HCT116 (cell line): ENCODE measurements around the gene OPHN1. TPM values are rescaled to one million over a fixed set of nuclear protein-coding genes. Genes with fewer than 3 reads are reported as not detected.

Experiments
- ATAC-seq: fragments of 200-7000 bp; cut with Tn5 transposase; 2 replicates; pipeline ENCODE4 v1.9.1; 2020; ENCODE audit warnings: mild to moderate bottlenecking, moderate library complexity
- BruUV-seq: library from RNA; stranded (reverse); fragments of 400-500 nt; replicated peaks from 2 replicates; lab custom pipeline; 2021; lab: Mats Ljungman, UMichigan
- CTCF ChIA-PET: fragments of 300-600 bp; sonication (Branson Sonifier 250); formaldehyde crosslinking; loops from one replicate; lab custom pipeline; 2021; ENCODE audit warnings: antibody characterized with exemption; lab: Charles Lee
- POLR2A ChIA-PET: fragments of 300-600, 350-600 bp; sonication (Branson Sonifier 250); formaldehyde crosslinking; loops from one replicate; lab custom pipeline; 2021; ENCODE audit warnings: antibody characterized with exemption; lab: Charles Lee
- RAD21 ChIA-PET, 2 experiments: fragments of 300-600 bp; sonication (Branson Sonifier 250); formaldehyde crosslinking; loops; one replicate each; lab custom pipeline; 2023; ENCODE audit warnings: low total read pairs in 2 of 2; ENCODE audit not compliant: uncharacterized antibody in 2 of 2, unreplicated experiment in 2 of 2, low non-redundant PET in 1 of 2; lab: Charles Lee
- DNase-seq: peaks from one replicate; pipeline ENCODE4 v3.0.0-alpha.2; 2010; ENCODE audit warnings: low read depth, low spot score
- H2AFZ ChIP-seq: fragments of 200-600 bp; shearing (Covaris generic), sonication (generic); 2 replicates; pipeline ENCODE4 v1.6.1; 2017; ENCODE audit warnings: low read depth, mixed run types, mixed read lengths, antibody characterized with exemption, low read length; ENCODE audit not compliant: poor library complexity, severe bottlenecking
- H3K27ac ChIP-seq: 2 replicates; pipeline ENCODE4 v1.5.1; 2012; ENCODE audit warnings: low read depth, low read length
- H3K27me3 ChIP-seq: fragments of 200-600 bp; sonication (generic); 2 replicates; pipeline ENCODE4 v1.6.1; 2016; ENCODE audit warnings: mixed run types, low read length, mixed read lengths; ENCODE audit not compliant: insufficient read depth
- H3K36me3 ChIP-seq, 2 experiments: fragments of 200-500 bp in 1 of 2; fragments of 200-600 bp in 1 of 2; sonication (Bioruptor generic) in 1 of 2; sonication (generic) in 1 of 2; 2 replicates each; pipeline versions ENCODE4 v1.5.1 to v1.6.1; 2014 to 2016; ENCODE audit warnings: low read length in 2 of 2, inconsistent platforms in 1 of 2, mixed read lengths in 1 of 2, mixed run types in 1 of 2; ENCODE audit not compliant: insufficient read depth in 2 of 2, control insufficient read depth in 1 of 2
- H3K4me1 ChIP-seq, 2 experiments: fragments of 200-600 bp in 1 of 2; sonication (generic) in 1 of 2; 2 replicates each; pipeline versions ENCODE4 v1.5.1 to v1.6.1; 2012 to 2017; ENCODE audit warnings: low read length in 2 of 2, inconsistent platforms in 1 of 2, mild to moderate bottlenecking in 1 of 2, mixed read lengths in 1 of 2, mixed run types in 1 of 2, moderate library complexity in 1 of 2; ENCODE audit not compliant: insufficient read depth in 2 of 2, control insufficient read depth in 1 of 2
- H3K4me2 ChIP-seq: fragments of 200-600 bp; sonication (generic); 2 replicates; pipeline ENCODE4 v1.6.1; 2017; ENCODE audit warnings: mixed run types, low read length, mixed read lengths
- H3K4me3 ChIP-seq, 2 experiments: fragments of 200-600 bp in 1 of 2; sonication (generic) in 1 of 2; replicated peaks in 1 of 2; 2 replicates each; pipeline ENCODE4 v1.5.1; 2011 to 2016; ENCODE audit warnings: low read length in 2 of 2, control low read depth in 1 of 2, low read depth in 1 of 2, mild to moderate bottlenecking in 1 of 2, mixed read lengths in 1 of 2, mixed run types in 1 of 2
- H3K79me2 ChIP-seq: fragments of 200-600 bp; sonication (generic); 2 replicates; pipeline ENCODE4 v1.6.1; 2017; ENCODE audit warnings: mild to moderate bottlenecking, mixed run types, low read length, moderate library complexity, mixed read lengths; ENCODE audit not compliant: insufficient read depth
- H3K9ac ChIP-seq: fragments of 200-600 bp; sonication (generic); 2 replicates; pipeline ENCODE4 v1.6.1; 2016; ENCODE audit warnings: low read length, mixed read lengths
- H3K9me2 ChIP-seq: fragments of 200-600 bp; sonication (generic), shearing (Covaris generic); 2 replicates; pipeline ENCODE4 v1.6.1; 2017; ENCODE audit warnings: mixed run types, mild to moderate bottlenecking, moderate library complexity; ENCODE audit not compliant: insufficient read depth
- H3K9me3 ChIP-seq, 2 experiments: fragments of 200-500 bp in 1 of 2; fragments of 200-600 bp in 1 of 2; sonication (Bioruptor generic) in 1 of 2; sonication (generic) in 1 of 2; 2 replicates each; pipeline ENCODE4 v1.6.1; 2014 to 2017; ENCODE audit warnings: low read length in 2 of 2, mixed read lengths in 2 of 2, inconsistent platforms in 1 of 2, low read depth in 1 of 2, mild to moderate bottlenecking in 1 of 2, mixed run types in 1 of 2, moderate library complexity in 1 of 2; ENCODE audit not compliant: control insufficient read depth in 1 of 2, insufficient read depth in 1 of 2
- H4K20me1 ChIP-seq: fragments of 200-600 bp; sonication (generic), shearing (Covaris generic); 2 replicates; pipeline ENCODE4 v1.6.1; 2017; ENCODE audit warnings: mixed run types, mild to moderate bottlenecking, moderate library complexity; ENCODE audit not compliant: insufficient read depth
- SP1 ChIP-seq: IDR thresholded peaks from 2 replicates; pipeline ENCODE4 v1.6.1; 2012; ENCODE audit warnings: low read depth
- intact Hi-C: fragments of 100-400 bp; cut with micrococcal nuclease; formaldehyde crosslinking; loops from 2 replicates; pipeline ENCODE4 v1.10.0; 2022
- total RNA-seq: library from RNA; stranded (reverse); gene quantifications from one replicate; pipeline ENCODE4 v1.2.1, GENCODE V29; 2021; ENCODE audit not compliant: unreplicated experiment
- TF ChIP-seq, protein P1 (sequence below): IDR thresholded peaks from 2 replicates; pipeline ENCODE4 v1.6.1; 2012; ENCODE audit warnings: low read depth
- TF ChIP-seq, protein P2 (sequence below): IDR thresholded peaks from 2 replicates; pipeline ENCODE4 v1.6.1; 2011; ENCODE audit warnings: mild to moderate bottlenecking, low read length, moderate library complexity; ENCODE audit not compliant: insufficient replicate concordance; ENCODE audit errors: extremely low read depth
- TF ChIP-seq, protein P3 (sequence below): IDR thresholded peaks from 2 replicates; pipeline ENCODE4 v1.6.1; 2012

The OPHN1 gene
- total RNA-seq, 1 experiment from 2014 or later, result 2.9 TPM

DNA sequence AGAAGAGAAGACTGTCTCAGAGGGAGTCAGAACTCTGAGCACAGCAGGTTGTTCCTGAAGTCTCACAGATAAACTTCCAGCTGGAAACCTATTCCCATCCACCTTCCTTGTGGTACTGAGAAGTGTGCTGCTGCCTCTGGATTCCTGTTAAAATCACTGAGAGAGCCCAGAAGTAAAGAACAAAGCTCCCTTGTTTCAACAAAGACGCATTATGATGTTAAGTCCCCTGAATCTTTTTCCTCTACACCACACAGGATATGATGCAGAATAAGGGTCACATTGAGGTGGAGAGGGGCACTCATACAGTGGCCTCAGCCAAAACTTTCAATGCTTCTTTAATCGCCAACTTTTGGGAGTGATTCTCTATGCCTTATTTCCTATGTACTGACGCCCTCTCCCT lies 321.0 kb downstream of the OPHN1 start:
- RAD21 ChIA-PET, result no interaction called here
- H2AFZ ChIP-seq, result no peak overlapping the region
- CTCF ChIA-PET, result no interaction called here
- no peak for ATAC-seq
- peaks cover 5 to 15% of the 10 kb centered on the region in 2 experiments; a peak in 3 of 4 replicates for H3K4me1 ChIP-seq
- no peaks in the 10 kb centered on the region for H3K36me3 ChIP-seq
- intact Hi-C loops, result no loop called here
- H4K20me1 ChIP-seq, result no peaks in the 10 kb centered on the region
- BruUV-seq, result no TSS peak
- no peak overlapping the region for H3K9ac ChIP-seq
- POLR2A ChIA-PET, result no interaction called here
- no peak overlapping the region for H3K4me2 ChIP-seq
- H3K9me3 ChIP-seq, result no peaks in the 10 kb centered on the region
- no peaks in the 10 kb centered on the region for H3K79me2 ChIP-seq
- DNase-seq, result no peak
- no peaks in the 10 kb centered on the region for H3K9me2 ChIP-seq
- H3K4me3 ChIP-seq, result no peak overlapping the region
- H3K27ac ChIP-seq, result no peak overlapping the region
- H3K27me3 ChIP-seq, result no peaks in the 10 kb centered on the region
- TF ChIP-seq, protein P1, sequence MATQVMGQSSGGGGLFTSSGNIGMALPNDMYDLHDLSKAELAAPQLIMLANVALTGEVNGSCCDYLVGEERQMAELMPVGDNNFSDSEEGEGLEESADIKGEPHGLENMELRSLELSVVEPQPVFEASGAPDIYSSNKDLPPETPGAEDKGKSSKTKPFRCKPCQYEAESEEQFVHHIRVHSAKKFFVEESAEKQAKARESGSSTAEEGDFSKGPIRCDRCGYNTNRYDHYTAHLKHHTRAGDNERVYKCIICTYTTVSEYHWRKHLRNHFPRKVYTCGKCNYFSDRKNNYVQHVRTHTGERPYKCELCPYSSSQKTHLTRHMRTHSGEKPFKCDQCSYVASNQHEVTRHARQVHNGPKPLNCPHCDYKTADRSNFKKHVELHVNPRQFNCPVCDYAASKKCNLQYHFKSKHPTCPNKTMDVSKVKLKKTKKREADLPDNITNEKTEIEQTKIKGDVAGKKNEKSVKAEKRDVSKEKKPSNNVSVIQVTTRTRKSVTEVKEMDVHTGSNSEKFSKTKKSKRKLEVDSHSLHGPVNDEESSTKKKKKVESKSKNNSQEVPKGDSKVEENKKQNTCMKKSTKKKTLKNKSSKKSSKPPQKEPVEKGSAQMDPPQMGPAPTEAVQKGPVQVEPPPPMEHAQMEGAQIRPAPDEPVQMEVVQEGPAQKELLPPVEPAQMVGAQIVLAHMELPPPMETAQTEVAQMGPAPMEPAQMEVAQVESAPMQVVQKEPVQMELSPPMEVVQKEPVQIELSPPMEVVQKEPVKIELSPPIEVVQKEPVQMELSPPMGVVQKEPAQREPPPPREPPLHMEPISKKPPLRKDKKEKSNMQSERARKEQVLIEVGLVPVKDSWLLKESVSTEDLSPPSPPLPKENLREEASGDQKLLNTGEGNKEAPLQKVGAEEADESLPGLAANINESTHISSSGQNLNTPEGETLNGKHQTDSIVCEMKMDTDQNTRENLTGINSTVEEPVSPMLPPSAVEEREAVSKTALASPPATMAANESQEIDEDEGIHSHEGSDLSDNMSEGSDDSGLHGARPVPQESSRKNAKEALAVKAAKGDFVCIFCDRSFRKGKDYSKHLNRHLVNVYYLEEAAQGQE, result no peak
- TF ChIP-seq, protein P2, sequence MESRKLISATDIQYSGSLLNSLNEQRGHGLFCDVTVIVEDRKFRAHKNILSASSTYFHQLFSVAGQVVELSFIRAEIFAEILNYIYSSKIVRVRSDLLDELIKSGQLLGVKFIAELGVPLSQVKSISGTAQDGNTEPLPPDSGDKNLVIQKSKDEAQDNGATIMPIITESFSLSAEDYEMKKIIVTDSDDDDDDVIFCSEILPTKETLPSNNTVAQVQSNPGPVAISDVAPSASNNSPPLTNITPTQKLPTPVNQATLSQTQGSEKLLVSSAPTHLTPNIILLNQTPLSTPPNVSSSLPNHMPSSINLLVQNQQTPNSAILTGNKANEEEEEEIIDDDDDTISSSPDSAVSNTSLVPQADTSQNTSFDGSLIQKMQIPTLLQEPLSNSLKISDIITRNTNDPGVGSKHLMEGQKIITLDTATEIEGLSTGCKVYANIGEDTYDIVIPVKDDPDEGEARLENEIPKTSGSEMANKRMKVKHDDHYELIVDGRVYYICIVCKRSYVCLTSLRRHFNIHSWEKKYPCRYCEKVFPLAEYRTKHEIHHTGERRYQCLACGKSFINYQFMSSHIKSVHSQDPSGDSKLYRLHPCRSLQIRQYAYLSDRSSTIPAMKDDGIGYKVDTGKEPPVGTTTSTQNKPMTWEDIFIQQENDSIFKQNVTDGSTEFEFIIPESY, result no peak
- no peak for TF ChIP-seq SP1
- TF ChIP-seq, protein P3, sequence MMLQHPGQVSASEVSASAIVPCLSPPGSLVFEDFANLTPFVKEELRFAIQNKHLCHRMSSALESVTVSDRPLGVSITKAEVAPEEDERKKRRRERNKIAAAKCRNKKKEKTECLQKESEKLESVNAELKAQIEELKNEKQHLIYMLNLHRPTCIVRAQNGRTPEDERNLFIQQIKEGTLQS, result no peak
